SK-N-SH treated with all-trans-retinoic acid at 6 μM for 48 hours (cell line): ENCODE results near the gene FIBCD1.

ENCODE experiments used
- ATAC-seq: fragments of 200-7000 bp; cut with Tn5 transposase; 3 replicates; pipeline ENCODE4 v1.9.1; 2020; ENCODE audit warnings: mild to moderate bottlenecking, moderate library complexity
- ARNTL ChIP-seq: fragments of 450-650 bp; formaldehyde crosslinking; IDR thresholded peaks from 2 replicates; pipeline ENCODE4 v1.5.0; 2020; ENCODE audit warnings: low read depth, mild to moderate bottlenecking, moderate library complexity, borderline replicate concordance
- BACH2 ChIP-seq: fragments of 250-450 bp; sonication (Bioruptor Pico); IDR thresholded peaks from 2 replicates; pipeline ENCODE4 v1.9.0; 2021; ENCODE audit warnings: mild to moderate bottlenecking, borderline replicate concordance
- CREB5 ChIP-seq: fragments of 250-450 bp; sonication (Bioruptor Pico); IDR thresholded peaks from 2 replicates; pipeline ENCODE4 v1.5.1; 2020; ENCODE audit warnings: low read depth, mild to moderate bottlenecking, moderate library complexity
- CSDC2 ChIP-seq: fragments of 250-450 bp; sonication (Bioruptor Pico); IDR thresholded peaks from 2 replicates; pipeline ENCODE4 v1.5.0; 2020; ENCODE audit warnings: mild to moderate bottlenecking, moderate library complexity
- ESRRG ChIP-seq: fragments of 250-450 bp; sonication (Bioruptor Pico); IDR thresholded peaks from 2 replicates; pipeline ENCODE4 v1.6.1; 2021; ENCODE audit warnings: mild to moderate bottlenecking
- GLIS3 ChIP-seq: fragments of 250-450 bp; sonication (Bioruptor Pico); IDR thresholded peaks from 2 replicates; pipeline ENCODE4 v1.5.0; 2020; ENCODE audit warnings: mild to moderate bottlenecking, moderate library complexity
- ISL1 ChIP-seq: fragments of 250-450 bp; sonication (Bioruptor Pico); IDR thresholded peaks from 2 replicates; pipeline ENCODE4 v2.1.2; 2022; ENCODE audit warnings: mild to moderate bottlenecking, moderate library complexity
- POU6F1 ChIP-seq: fragments of 250-450 bp; sonication (Bioruptor Pico); IDR thresholded peaks from 2 replicates; pipeline ENCODE4 v1.8.0; 2021; ENCODE audit warnings: low read depth, mild to moderate bottlenecking, moderate library complexity, borderline replicate concordance
- PPARA ChIP-seq: fragments of 250-450 bp; sonication (Bioruptor Pico); IDR thresholded peaks from 2 replicates; pipeline ENCODE4 v1.5.0; 2020; ENCODE audit warnings: mild to moderate bottlenecking, borderline replicate concordance
- RARB ChIP-seq: fragments of 250-450 bp; sonication (Bioruptor Pico); IDR thresholded peaks from 2 replicates; pipeline ENCODE4 v1.8.0; 2021; ENCODE audit warnings: mild to moderate bottlenecking, moderate library complexity
- SNAI2 ChIP-seq: fragments of 250-450 bp; sonication (Bioruptor Pico); IDR thresholded peaks from 2 replicates; pipeline ENCODE4 v1.5.0; 2020; ENCODE audit warnings: mild to moderate bottlenecking, moderate library complexity
- TCF4 ChIP-seq: fragments of 250-450 bp; sonication (Bioruptor Pico); IDR thresholded peaks from 2 replicates; pipeline ENCODE4 v1.8.0; 2021; ENCODE audit warnings: mild to moderate bottlenecking, moderate library complexity, borderline replicate concordance
- TOX ChIP-seq: fragments of 250-450 bp; sonication (Bioruptor Pico); IDR thresholded peaks from 2 replicates; pipeline ENCODE4 v1.8.0; 2021; ENCODE audit warnings: mild to moderate bottlenecking, moderate library complexity, borderline replicate concordance
- ZC3H10 ChIP-seq: fragments of 250-450 bp; sonication (Bioruptor Pico); IDR thresholded peaks from 2 replicates; pipeline ENCODE4 v1.5.1; 2021; ENCODE audit warnings: mild to moderate bottlenecking, moderate library complexity
- ZFP3 ChIP-seq: fragments of 250-450 bp; sonication (Bioruptor Pico); IDR thresholded peaks from 2 replicates; pipeline ENCODE4 v1.5.0; 2020; ENCODE audit warnings: mild to moderate bottlenecking, moderate library complexity
- ZFP30 ChIP-seq: fragments of 450-650 bp; formaldehyde crosslinking; IDR thresholded peaks from 2 replicates; pipeline ENCODE4 v1.5.0; 2022; ENCODE audit warnings: mild to moderate bottlenecking, moderate library complexity
- ZNF565 ChIP-seq: fragments of 450-650 bp; formaldehyde crosslinking; conservative IDR thresholded peaks from 2 replicates; pipeline ENCODE4 v1.5.0; 2020; ENCODE audit warnings: low read depth, mild to moderate bottlenecking, moderate library complexity
- ZNF8 ChIP-seq: fragments of 450-650 bp; formaldehyde crosslinking; IDR thresholded peaks from 2 replicates; pipeline ENCODE4 v1.5.0; 2020; ENCODE audit warnings: mild to moderate bottlenecking, moderate library complexity
- TF ChIP-seq, protein P1 (sequence below): fragments of 250-450 bp; sonication (Bioruptor Pico); IDR thresholded peaks from 2 replicates; pipeline ENCODE4 v1.5.1; 2021; ENCODE audit warnings: mild to moderate bottlenecking, moderate library complexity
- TF ChIP-seq, protein P2 (sequence below): fragments of 250-450 bp; sonication (Bioruptor Pico); IDR thresholded peaks from 2 replicates; pipeline ENCODE4 v1.5.0; 2020; ENCODE audit warnings: mild to moderate bottlenecking, moderate library complexity

Gene FIBCD1

DNA sequence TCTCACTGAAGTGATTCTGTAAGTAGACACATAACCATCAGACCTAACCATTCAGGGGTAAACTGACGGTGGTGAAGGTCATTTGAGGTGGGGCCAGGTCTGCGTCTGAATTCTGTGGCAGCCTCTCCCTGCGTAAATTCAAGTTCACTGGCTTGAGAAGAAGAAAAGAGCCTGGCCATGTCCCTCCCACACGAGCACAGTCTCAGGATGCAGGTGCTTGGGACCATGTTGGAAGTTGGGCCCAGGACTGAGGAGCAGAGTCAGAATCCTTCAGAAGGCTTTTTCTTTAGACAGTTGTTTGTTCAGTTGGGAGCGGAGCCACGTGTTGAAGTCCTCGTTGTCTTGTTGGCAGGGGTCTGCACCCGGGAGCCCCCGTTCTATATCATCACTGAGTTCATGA is 66.5 kb downstream of the FIBCD1 start:
- ATAC-seq = no peak

DNA sequence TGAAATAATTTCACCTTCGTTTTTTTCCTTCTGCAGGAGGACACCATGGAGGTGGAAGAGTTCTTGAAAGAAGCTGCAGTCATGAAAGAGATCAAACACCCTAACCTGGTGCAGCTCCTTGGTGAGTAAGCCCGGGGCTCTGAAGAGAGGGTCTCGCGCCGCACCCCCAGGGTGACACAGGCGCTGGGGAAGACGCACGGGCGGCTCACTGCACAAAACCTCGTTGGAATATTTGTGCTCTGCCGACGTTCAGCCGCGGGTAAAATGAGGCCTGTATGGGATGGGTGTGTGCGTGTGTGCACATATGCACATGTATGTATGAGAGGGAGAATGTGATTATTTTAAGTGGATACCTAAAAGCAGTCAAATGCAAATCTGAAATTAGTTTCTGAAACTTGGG is 67.0 kb downstream of the FIBCD1 start:
- no peak for ATAC-seq
- TF ChIP-seq SNAI2 (no peak), ZFP3 (CRISPR knock-in tag) (no peak), ZNF565 (CRISPR knock-in tag) (no peak), TCF4 (CRISPR knock-in tag) (no peak), BACH2 (CRISPR knock-in tag) (no peak), ZC3H10 (CRISPR knock-in tag) (no peak), ISL1 (CRISPR knock-in tag) (no peak), ZNF8 (CRISPR knock-in tag) (no peak), POU6F1 (CRISPR knock-in tag) (no peak), ZFP30 (CRISPR knock-in tag) (no peak), ESRRG (CRISPR knock-in tag) (no peak), ARNTL (CRISPR knock-in tag) (no peak), CREB5 (CRISPR knock-in tag) (no peak), PPARA (CRISPR knock-in tag) (no peak), RARB (CRISPR knock-in tag) (no peak)
- TF ChIP-seq, protein P1, sequence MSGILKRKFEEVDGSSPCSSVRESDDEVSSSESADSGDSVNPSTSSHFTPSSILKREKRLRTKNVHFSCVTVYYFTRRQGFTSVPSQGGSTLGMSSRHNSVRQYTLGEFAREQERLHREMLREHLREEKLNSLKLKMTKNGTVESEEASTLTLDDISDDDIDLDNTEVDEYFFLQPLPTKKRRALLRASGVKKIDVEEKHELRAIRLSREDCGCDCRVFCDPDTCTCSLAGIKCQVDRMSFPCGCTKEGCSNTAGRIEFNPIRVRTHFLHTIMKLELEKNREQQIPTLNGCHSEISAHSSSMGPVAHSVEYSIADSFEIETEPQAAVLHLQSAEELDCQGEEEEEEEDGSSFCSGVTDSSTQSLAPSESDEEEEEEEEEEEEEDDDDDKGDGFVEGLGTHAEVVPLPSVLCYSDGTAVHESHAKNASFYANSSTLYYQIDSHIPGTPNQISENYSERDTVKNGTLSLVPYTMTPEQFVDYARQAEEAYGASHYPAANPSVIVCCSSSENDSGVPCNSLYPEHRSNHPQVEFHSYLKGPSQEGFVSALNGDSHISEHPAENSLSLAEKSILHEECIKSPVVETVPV (CRISPR knock-in tag) = no peak
- TF ChIP-seq, protein P2, sequence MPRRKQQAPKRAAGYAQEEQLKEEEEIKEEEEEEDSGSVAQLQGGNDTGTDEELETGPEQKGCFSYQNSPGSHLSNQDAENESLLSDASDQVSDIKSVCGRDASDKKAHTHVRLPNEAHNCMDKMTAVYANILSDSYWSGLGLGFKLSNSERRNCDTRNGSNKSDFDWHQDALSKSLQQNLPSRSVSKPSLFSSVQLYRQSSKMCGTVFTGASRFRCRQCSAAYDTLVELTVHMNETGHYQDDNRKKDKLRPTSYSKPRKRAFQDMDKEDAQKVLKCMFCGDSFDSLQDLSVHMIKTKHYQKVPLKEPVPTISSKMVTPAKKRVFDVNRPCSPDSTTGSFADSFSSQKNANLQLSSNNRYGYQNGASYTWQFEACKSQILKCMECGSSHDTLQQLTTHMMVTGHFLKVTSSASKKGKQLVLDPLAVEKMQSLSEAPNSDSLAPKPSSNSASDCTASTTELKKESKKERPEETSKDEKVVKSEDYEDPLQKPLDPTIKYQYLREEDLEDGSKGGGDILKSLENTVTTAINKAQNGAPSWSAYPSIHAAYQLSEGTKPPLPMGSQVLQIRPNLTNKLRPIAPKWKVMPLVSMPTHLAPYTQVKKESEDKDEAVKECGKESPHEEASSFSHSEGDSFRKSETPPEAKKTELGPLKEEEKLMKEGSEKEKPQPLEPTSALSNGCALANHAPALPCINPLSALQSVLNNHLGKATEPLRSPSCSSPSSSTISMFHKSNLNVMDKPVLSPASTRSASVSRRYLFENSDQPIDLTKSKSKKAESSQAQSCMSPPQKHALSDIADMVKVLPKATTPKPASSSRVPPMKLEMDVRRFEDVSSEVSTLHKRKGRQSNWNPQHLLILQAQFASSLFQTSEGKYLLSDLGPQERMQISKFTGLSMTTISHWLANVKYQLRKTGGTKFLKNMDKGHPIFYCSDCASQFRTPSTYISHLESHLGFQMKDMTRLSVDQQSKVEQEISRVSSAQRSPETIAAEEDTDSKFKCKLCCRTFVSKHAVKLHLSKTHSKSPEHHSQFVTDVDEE (CRISPR knock-in tag) = no peak

More for the DNA sequence above, 66.5 kb downstream of the FIBCD1 start:
- TF ChIP-seq ZC3H10 (CRISPR knock-in tag) (no peak), GLIS3 (CRISPR knock-in tag) (no peak), CSDC2 (CRISPR knock-in tag) (no peak), ZNF8 (CRISPR knock-in tag) (no peak), ZFP30 (CRISPR knock-in tag) (no peak), PPARA (CRISPR knock-in tag) (no peak), BACH2 (CRISPR knock-in tag) (no peak), ZNF565 (CRISPR knock-in tag) (no peak), TOX (CRISPR knock-in tag) (no peak), ESRRG (CRISPR knock-in tag) (no peak), SNAI2 (no peak), CREB5 (CRISPR knock-in tag) (no peak)

DNA sequence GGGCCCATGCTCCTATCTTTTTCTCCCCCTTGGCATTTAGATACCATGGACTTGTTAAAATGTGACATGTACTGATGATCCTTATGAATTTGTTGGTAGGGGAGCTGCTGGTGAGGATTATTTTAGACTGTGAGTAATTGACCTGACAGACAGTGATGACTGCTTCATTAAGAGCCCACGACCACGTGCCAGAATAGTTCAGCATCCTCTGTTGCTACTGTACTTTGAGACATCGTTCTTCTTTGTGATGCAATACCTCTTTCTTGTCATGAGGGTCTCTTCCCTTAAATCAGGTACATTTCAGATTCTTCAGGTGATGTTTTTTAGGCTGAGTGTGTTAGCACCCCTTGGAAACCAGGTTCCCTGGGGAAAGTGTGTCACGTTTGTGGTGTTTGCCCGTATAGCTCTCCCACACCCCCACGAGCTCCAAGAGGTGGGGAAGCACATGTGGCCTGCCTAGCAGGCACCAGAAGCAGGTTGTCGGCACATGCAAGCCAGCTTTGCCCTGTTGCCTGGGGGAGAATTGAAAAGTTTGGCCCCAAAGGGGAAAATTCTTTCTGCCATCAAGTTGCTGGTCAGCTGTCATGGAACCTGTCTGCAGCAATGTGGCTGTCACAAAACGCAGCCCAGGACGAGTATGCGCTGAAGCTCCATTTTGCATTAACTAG is 67.5 kb downstream of the FIBCD1 start:
- TF ChIP-seq ESRRG (CRISPR knock-in tag) (no peak), CSDC2 (CRISPR knock-in tag) (no peak), PPARA (CRISPR knock-in tag) (no peak)
- TF ChIP-seq, protein P1 (CRISPR knock-in tag) = no peak
- TF ChIP-seq, all 23 proteins: peak for 0
- ATAC-seq = no peak
